Sigmoid colon (tissue), 7 donors: ENCODE results near the gene SNW1. TPM values are rescaled to one million over a fixed set of nuclear protein-coding genes. Genes with fewer than 3 reads are reported as not detected.

Source experiments
- DNase-seq: peaks from one replicate; pipeline ENCODE4 v3.0.0-alpha.2; 2019
- H3K27ac ChIP-seq, 4 donors: fragments of 200-600 bp; sonication (generic); one replicate each; pipeline ENCODE4 v1.5.1; 2016 to 2019; ENCODE audit warnings: mild to moderate bottlenecking in 1 of 4
- H3K27me3 ChIP-seq, 3 donors: fragments of 200-600 bp; sonication (generic); one replicate each; pipeline ENCODE4 v1.5.1; 2019; ENCODE audit warnings: mild to moderate bottlenecking in 1 of 3
- H3K36me3 ChIP-seq, 4 donors: fragments of 200-600 bp; sonication (generic); one replicate each; pipeline ENCODE4 v1.5.1; 2016 to 2019
- H3K4me1 ChIP-seq, 4 donors: fragments of 200-600 bp; sonication (generic); one replicate each; pipeline ENCODE4 v1.5.1; 2017 to 2019
- H3K4me3 ChIP-seq, 4 donors: fragments of 200-600 bp; sonication (generic); one replicate each; pipeline ENCODE4 v1.5.1; 2017 to 2019; ENCODE audit warnings: mild to moderate bottlenecking in 2 of 4, moderate library complexity in 1 of 4
- H3K9me3 ChIP-seq, 4 donors: fragments of 200-600 bp in 3 of 4; sonication (generic) in 3 of 4; one replicate each; pipeline versions ENCODE4 v1.5.1 to v1.6.1; 2013 to 2019
- EP300 ChIP-seq, 4 donors: sonication (generic); formaldehyde crosslinking; IDR thresholded peaks; one replicate each; pipeline ENCODE4 v1.6.1; 2017; ENCODE audit warnings: antibody characterized with exemption in 4 of 4
- POLR2A ChIP-seq, 2 donors: fragments of 450-650 bp; IDR thresholded peaks; one replicate each; pipeline ENCODE4 v1.6.1; 2016; ENCODE audit warnings: antibody characterized with exemption in 2 of 2, mild to moderate bottlenecking in 2 of 2, moderate library complexity in 2 of 2
- POLR2AphosphoS5 ChIP-seq, 4 donors: sonication (generic); formaldehyde crosslinking; IDR thresholded peaks; one replicate each; pipeline ENCODE4 v1.6.1; 2017; ENCODE audit warnings: antibody characterized with exemption in 4 of 4
- WGBS, 2 donors: extraction: QIAGEN DNeasy Blood & Tissue Kit; methylation state at CpG; one replicate each; pipeline ENCODE4 v1.1.7; 2013; 5-methylcytosine and 5-hydroxymethylcytosine counted together
- intact Hi-C: fragments of 100-400 bp; cut with DNase I; formaldehyde crosslinking; loops from one replicate; pipeline ENCODE4 v1.15.1; 2023
- polyA plus RNA-seq, 3 donors: library from polyadenylated mRNA; stranded (reverse); fragments of 200-250 nt; gene quantifications; one replicate each; pipeline ENCODE4 v1.2.3, GENCODE V29; 2013
- total RNA-seq, 4 donors: library from RNA; depleted of rRNA; stranded (reverse); fragments of >200 nt; gene quantifications; one replicate each; pipeline ENCODE4 v1.1.0, GENCODE V29; 2016
- TF ChIP-seq, protein P1 (sequence below), 4 experiments: fragments of 450-650 bp in 3 of 4; fragments of 200-600 bp in 1 of 4; IDR thresholded peaks; one replicate each; pipeline ENCODE4 v1.5.1; 2016 to 2019; ENCODE audit warnings: antibody characterized with exemption in 4 of 4, mild to moderate bottlenecking in 3 of 4, moderate library complexity in 2 of 4
- donor health status: healthy with polysubstance abuse.
- donor health status: Bipolar disorder and iron deficiency.
- donor health status: healthy.

The SNW1 gene
- total and polyA plus RNA-seq, 7 donors, result 42.0 to 56.5 (median 49.1) TPM

DNA sequence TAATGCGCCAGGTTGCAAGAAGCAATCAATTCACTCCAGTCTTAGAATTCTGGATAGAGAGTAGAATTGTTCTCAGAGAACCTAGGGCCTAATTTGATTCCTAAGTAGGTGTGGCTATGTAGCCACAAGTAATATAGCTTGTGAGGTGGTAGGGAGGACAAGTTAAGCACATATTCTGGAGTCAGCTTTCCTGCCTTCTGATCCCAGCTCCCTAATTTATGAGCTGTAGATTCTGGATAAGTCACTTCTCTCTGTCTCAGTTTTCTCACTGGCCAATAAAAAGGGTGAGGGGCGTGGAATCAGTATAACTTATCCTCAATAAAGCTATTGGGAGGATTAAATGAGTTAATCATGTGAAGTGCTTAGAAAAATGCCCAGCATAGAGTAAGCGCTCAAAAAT is 3.0 kb upstream of the SNW1 start:
- no peak for DNase-seq
- TF ChIP-seq EP300 (IDR thresholded peaks at IDR 0.05) (no peak), POLR2A (IDR thresholded peaks at IDR 0.05) (no peak)
- TF ChIP-seq, protein P1, sequence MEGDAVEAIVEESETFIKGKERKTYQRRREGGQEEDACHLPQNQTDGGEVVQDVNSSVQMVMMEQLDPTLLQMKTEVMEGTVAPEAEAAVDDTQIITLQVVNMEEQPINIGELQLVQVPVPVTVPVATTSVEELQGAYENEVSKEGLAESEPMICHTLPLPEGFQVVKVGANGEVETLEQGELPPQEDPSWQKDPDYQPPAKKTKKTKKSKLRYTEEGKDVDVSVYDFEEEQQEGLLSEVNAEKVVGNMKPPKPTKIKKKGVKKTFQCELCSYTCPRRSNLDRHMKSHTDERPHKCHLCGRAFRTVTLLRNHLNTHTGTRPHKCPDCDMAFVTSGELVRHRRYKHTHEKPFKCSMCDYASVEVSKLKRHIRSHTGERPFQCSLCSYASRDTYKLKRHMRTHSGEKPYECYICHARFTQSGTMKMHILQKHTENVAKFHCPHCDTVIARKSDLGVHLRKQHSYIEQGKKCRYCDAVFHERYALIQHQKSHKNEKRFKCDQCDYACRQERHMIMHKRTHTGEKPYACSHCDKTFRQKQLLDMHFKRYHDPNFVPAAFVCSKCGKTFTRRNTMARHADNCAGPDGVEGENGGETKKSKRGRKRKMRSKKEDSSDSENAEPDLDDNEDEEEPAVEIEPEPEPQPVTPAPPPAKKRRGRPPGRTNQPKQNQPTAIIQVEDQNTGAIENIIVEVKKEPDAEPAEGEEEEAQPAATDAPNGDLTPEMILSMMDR (IDR thresholded peaks at IDR 0.05), result no peak
- intact Hi-C loops, result loop anchor here (5.0 kb wide), 1 partner anchor 307 kb away; the partner anchor contains the start of genes AHSA1 and VIPAS39
- Histone ChIP-seq H3K4me3 (no peak overlapping the region), H3K9me3 (no peaks in the 10 kb centered on the region), H3K36me3 (no peaks in the 10 kb centered on the region), H3K27ac (no peak overlapping the region), H3K4me1 (peaks cover 0 to 23% (median 15%) of the 10 kb centered on the region in 4 donors), H3K27me3 (no peaks in the 10 kb centered on the region)
- WGBS, 2 donors, result 79 to 87% methylated on average over 3 of the region's 3 CpGs

DNA sequence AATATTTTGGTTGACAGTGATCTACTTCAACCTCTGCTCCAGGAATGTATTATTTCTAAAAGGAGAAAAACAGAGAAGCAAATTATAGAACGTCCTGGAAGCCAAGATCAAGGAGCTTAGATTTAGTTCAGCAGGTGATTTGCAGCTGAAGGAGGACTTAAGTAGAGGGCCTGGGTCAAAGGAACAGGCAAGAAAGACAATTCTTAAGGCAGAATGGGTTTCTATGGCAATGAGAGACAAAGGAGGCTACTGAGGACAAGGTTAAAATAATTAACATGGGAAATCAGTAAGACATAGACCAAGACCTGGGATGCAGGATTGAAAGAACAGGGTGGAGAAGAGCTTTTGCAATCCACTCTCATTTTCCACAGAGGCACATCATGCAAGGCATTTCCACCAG is 2.4 kb upstream of the SNW1 start:
- intact Hi-C loops, result loop anchor here (5.0 kb wide), 1 partner anchor 306 kb away; the partner anchor contains the start of genes AHSA1 and VIPAS39
- Histone ChIP-seq H3K4me3 (no peak overlapping the region), H3K36me3 (no peaks in the 10 kb centered on the region), H3K27ac (no peak overlapping the region), H3K9me3 (no peaks in the 10 kb centered on the region), H3K4me1 (peaks cover 0 to 29% (median 22%) of the 10 kb centered on the region in 4 donors), H3K27me3 (no peaks in the 10 kb centered on the region)
- TF ChIP-seq POLR2A (IDR thresholded peaks at IDR 0.05) (no peak), EP300 (IDR thresholded peaks at IDR 0.05) (no peak), POLR2AphosphoS5 (IDR thresholded peaks at IDR 0.05) (no peak)
- TF ChIP-seq, protein P1 (IDR thresholded peaks at IDR 0.05), result no peak
- WGBS, 2 donors, result 77 to 78% methylated on average over 1 of the region's 1 CpG
- DNase-seq, result no peak

- TF ChIP-seq EP300 (IDR thresholded peaks at IDR 0.05) (no peak), POLR2AphosphoS5 (IDR thresholded peaks at IDR 0.05) (no peak)
- DNase-seq, result peak; percentile 65
- H3K36me3 ChIP-seq, result peaks cover 0 to 2% (median 0%) of the 10 kb centered on the region in 4 donors
- H3K4me3 ChIP-seq, result peak overlapping the region; percentile 80 to 96 (median 90)
- no peaks in the 10 kb centered on the region for H3K27me3 ChIP-seq
- peak overlapping the region; percentile 90 to 95 (median 94) for H3K27ac ChIP-seq
- WGBS, 2 donors, result 2 to 4% methylated on average over 24 of the region's 24 CpGs
- peaks cover 0 to 40% (median 31%) of the 10 kb centered on the region in 4 donors for H3K4me1 ChIP-seq
- no peaks in the 10 kb centered on the region for H3K9me3 ChIP-seq
- intact Hi-C loops, result loop anchor here (1.0 to 5.0 kb wide), 2 partner anchors 39 to 304 kb away; partner anchors contain the start of genes ADCK1, AHSA1 and VIPAS39
Measured at GRCh38 chr14:77761205-77761931, 412 bp upstream of the SNW1 start.

DNA sequence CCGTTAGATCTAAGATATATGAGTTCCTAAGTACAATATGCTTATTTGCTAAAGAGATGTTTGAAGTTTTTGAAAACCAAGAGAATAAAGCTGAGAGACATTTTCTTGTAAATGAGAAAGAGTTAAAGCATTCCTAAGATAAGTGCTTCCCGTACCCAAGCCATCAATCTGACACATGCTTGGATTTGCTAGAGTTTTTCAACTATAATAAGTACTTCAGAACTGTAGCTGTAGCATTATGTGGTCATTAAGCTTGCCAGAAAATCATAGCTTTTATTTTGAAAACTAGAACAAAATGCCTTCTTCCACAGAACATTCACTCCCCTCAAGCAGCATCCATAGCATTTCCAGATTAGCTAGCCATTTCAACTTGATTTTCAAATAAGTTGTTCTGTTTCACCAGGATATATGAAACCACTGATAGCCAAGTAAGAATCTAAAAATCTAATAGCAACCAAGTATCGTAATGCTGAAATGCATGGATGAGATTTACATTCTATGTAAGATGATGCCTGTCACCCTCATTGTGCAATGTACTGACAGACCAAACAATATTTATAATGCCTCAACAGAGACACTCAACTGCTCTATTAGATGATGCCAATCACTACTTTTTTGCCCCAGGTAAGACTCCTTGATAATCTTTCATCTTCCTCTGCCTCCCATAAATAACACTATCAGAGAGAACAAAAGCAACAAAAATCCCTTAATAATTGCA is 8.0 kb downstream of the SNW1 start:
- H3K36me3 ChIP-seq, result peaks cover 11 to 76% (median 35%) of the 10 kb centered on the region in 4 donors

More for the DNA sequence above, 8.0 kb downstream of the SNW1 start:
- DNase-seq, result no peak
- Histone ChIP-seq H3K27me3 (no peaks in the 10 kb centered on the region), H3K27ac (no peak overlapping the region), H3K4me3 (no peak overlapping the region), H3K9me3 (no peaks in the 10 kb centered on the region), H3K4me1 (peaks cover 0 to 23% (median 11%) of the 10 kb centered on the region in 4 donors)
- TF ChIP-seq, protein P1 (IDR thresholded peaks at IDR 0.05), result no peak
- TF ChIP-seq POLR2AphosphoS5 (IDR thresholded peaks at IDR 0.05), result no peak
- no peak for TF ChIP-seq POLR2A (IDR thresholded peaks at IDR 0.05)
- TF ChIP-seq EP300 (IDR thresholded peaks at IDR 0.05), result no peak
- intact Hi-C loops, result no loop called here
- 73 to 76% methylated on average over 3 of the region's 3 CpGs for WGBS, 2 donors
